Right cardiac atrium (tissue), 5 donors: ENCODE results near the gene RANBP3. TPM values are rescaled to one million over a fixed set of nuclear protein-coding genes. Genes with fewer than 3 reads are reported as not detected.

Source experiments
- ATAC-seq, 2 donors: fragments of 200-7000 bp; cut with Tn5 transposase; one replicate each; pipeline versions ENCODE4 v1.8.0 to v1.9.1; 2020; ENCODE audit warnings: moderate library complexity in 2 of 2, mild to moderate bottlenecking in 1 of 2
- DNase-seq, 3 donors: peaks; one replicate each; pipeline ENCODE4 v3.0.0-alpha.2; 2020
- H3K27ac ChIP-seq: one replicate; pipeline ENCODE4 v1.5.1; 2013; ENCODE audit warnings: mild to moderate bottlenecking, low read length, control low read depth, moderate library complexity
- H3K27me3 ChIP-seq: one replicate; pipeline ENCODE4 v1.6.1; 2013; ENCODE audit not compliant: control insufficient read depth, insufficient read depth
- H3K4me1 ChIP-seq: one replicate; pipeline ENCODE4 v1.6.1; 2013; ENCODE audit warnings: low read length; ENCODE audit not compliant: control insufficient read depth, insufficient read depth
- H3K4me3 ChIP-seq: one replicate; pipeline ENCODE4 v1.5.1; 2013; ENCODE audit warnings: low read length, control low read depth
- H3K9me3 ChIP-seq: one replicate; pipeline ENCODE4 v1.6.1; 2013; ENCODE audit warnings: low read length; ENCODE audit not compliant: control insufficient read depth
- WGBS: extraction: QIAGEN DNeasy Blood & Tissue Kit; methylation state at CpG from one replicate; pipeline ENCODE4 v1.1.7; 2013; 5-methylcytosine and 5-hydroxymethylcytosine counted together
- intact Hi-C, 4 donors: fragments of 100-400 bp; cut with DNase I; formaldehyde crosslinking; loops; one replicate each; pipeline versions ENCODE4 v1.11.0 to v1.14.0; 2022 to 2023
- polyA plus RNA-seq: library from polyadenylated mRNA; stranded (reverse); fragments of 200-250 nt; gene quantifications from one replicate; pipeline ENCODE4 v1.2.3, GENCODE V29; 2013
- total RNA-seq, 4 donors: library from RNA; stranded (reverse); fragmentation: NEBNext Ultra II Directional; extraction: Animal tissue kit (Norgen Biotek cat#: 25700); gene quantifications; one replicate each; pipeline ENCODE4 v1.2.1, GENCODE V29; 2021
- donor health status: healthy with polysubstance abuse.
- donor health status: DM: no; HTN: yes; CAD: no.
- donor health status: DM: no; HTN: no; CAD: no.
- donor health status: DM: no; HTN: yes; CAD: no; lungs with severe emphysema.
- donor health status: DM: yes; HTN: yes; CAD: no.

RANBP3 gene
- total and polyA plus RNA-seq, 5 donors: 49.6 to 73.8 (median 65.4) TPM

- WGBS: 77% methylated on average over 21 of the region's 21 CpGs
- ATAC-seq: no peak
- H3K9me3 ChIP-seq: no peaks in the 10 kb centered on the region
- H3K27ac ChIP-seq: peak overlapping the region; percentile 25
- peak in 2 of 3 donors; percentile 32 to 47 for DNase-seq
- no peak overlapping the region for H3K4me3 ChIP-seq
- H3K27me3 ChIP-seq: no peaks in the 10 kb centered on the region
- peaks cover 37% of the 10 kb centered on the region for H3K4me1 ChIP-seq
- intact Hi-C loops: loop anchor here in 1 of 4 donors (10.0 kb wide), 1 partner anchor 53 kb away; the partner anchor contains the start of genes NDUFA11 and VMAC
Observed at GRCh38 chr19:5958074-5958850, 19.7 kb downstream of the RANBP3 start.

GRCh38 chr19:5957170-5957569 is 20.8 kb downstream of the RANBP3 start:
- DNase-seq (peak in 2 of 3 donors; percentile 11 to 32), ATAC-seq (no peak)
- Histone ChIP-seq H3K27me3 (no peaks in the 10 kb centered on the region), H3K4me1 (peaks cover 37% of the 10 kb centered on the region), H3K9me3 (no peaks in the 10 kb centered on the region), H3K4me3 (no peak overlapping the region), H3K27ac (no peak overlapping the region)
- intact Hi-C loops: loop anchor here in 1 of 4 donors (10.0 kb wide), 1 partner anchor 52 kb away; the partner anchor contains the start of genes NDUFA11 and VMAC
- WGBS: 76% methylated on average over 10 of the region's 10 CpGs

DNA sequence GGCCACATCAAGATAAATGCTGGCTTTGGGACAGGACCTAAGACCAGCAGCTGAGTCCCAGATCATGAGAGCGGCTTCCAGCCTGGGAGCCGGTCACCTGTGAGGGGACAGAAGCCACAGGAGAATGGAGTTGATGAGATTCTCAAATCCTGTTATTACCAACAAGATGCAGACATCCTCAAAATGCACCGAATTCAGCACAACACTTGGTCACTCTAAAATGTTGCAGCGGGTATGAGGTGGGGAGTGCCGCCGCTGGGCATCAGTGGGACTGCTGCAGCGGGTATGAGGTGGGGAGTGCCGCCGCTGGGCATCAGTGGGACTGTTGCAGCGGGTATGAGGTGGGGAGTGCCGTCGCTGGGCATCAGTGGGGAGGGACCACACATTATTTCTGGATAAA is 21.2 kb downstream of the RANBP3 start:
- 77% methylated on average over 12 of the region's 12 CpGs for WGBS
- Histone ChIP-seq H3K27ac (peak overlapping the region; percentile 46), H3K4me1 (peaks cover 37% of the 10 kb centered on the region), H3K9me3 (no peaks in the 10 kb centered on the region), H3K27me3 (no peaks in the 10 kb centered on the region), H3K4me3 (no peak overlapping the region)
- no peak for ATAC-seq
- peak in 2 of 3 donors; percentile 37 to 51 for DNase-seq
- intact Hi-C loops: loop anchor here in 1 of 4 donors (10.0 kb wide), 1 partner anchor 52 kb away; the partner anchor contains the start of genes NDUFA11 and VMAC

- Histone ChIP-seq H3K9me3 (no peaks in the 10 kb centered on the region), H3K27ac (peak overlapping the region; percentile 46), H3K4me3 (no peak overlapping the region), H3K4me1 (peaks cover 40% of the 10 kb centered on the region), H3K27me3 (no peaks in the 10 kb centered on the region)
- intact Hi-C loops: loop anchor here in 1 of 4 donors (10.0 kb wide), 1 partner anchor 52 kb away; the partner anchor contains the start of genes NDUFA11 and VMAC
- DNase-seq (no peak), ATAC-seq (no peak)
- 45% methylated on average over 3 of the region's 3 CpGs for WGBS
Observed at GRCh38 chr19:5956323-5956722, 21.6 kb downstream of the RANBP3 start.

DNA sequence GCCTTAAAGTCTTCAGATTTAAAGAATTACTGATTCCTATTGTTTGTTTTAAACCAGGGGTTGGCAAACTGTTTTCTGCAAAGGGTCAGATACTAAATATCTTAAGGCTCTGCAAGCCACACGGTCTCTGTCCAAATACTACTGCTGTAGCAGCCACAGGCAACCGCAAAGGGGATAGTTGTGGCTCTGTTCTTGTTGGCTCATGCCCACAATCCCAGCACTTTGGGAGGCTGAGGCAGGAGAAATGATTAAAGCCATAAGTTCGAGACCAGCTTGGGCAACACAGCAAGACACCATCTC is 22.4 kb downstream of the RANBP3 start:
- DNase-seq (peak in 1 of 3 donors; percentile 33), ATAC-seq (no peak)
- Histone ChIP-seq H3K9me3 (no peaks in the 10 kb centered on the region), H3K4me3 (no peak overlapping the region), H3K27me3 (no peaks in the 10 kb centered on the region), H3K4me1 (peaks cover 42% of the 10 kb centered on the region), H3K27ac (no peak overlapping the region)
- intact Hi-C loops: loop anchor here in 1 of 4 donors (10.0 kb wide), 1 partner anchor 51 kb away; the partner anchor contains the start of genes NDUFA11 and VMAC
- WGBS: 50% methylated on average over 3 of the region's 3 CpGs

DNA sequence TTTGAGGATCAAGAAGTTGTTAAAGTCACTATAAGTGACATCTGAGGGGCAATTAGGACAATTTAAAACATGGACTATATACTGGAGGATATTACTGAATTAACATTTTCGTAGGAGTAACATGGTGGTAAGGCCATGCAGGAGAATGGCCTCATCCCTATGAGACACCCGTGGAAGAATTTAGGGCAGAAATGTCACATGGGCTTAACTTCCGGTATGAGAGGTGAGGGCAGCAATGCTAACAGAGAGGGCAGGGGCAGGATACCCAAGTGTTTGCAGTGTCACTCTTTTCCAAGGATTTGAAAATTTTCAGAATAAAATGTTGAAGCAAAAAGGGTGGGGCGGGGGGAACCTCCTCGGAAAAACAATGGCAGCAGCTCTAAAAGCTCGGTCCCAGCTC is 23.6 kb downstream of the RANBP3 start:
- ATAC-seq: no peak
- no peak overlapping the region for H3K4me3 ChIP-seq
- intact Hi-C loops: loop anchor here in 2 of 4 donors (5.0 to 10.0 kb wide), 2 partner anchors 42 to 49 kb away; partner anchors contain the start of genes CAPS (in 1 of the 2), NDUFA11 (in 1 of the 2) and VMAC (in 1 of the 2)

DNA sequence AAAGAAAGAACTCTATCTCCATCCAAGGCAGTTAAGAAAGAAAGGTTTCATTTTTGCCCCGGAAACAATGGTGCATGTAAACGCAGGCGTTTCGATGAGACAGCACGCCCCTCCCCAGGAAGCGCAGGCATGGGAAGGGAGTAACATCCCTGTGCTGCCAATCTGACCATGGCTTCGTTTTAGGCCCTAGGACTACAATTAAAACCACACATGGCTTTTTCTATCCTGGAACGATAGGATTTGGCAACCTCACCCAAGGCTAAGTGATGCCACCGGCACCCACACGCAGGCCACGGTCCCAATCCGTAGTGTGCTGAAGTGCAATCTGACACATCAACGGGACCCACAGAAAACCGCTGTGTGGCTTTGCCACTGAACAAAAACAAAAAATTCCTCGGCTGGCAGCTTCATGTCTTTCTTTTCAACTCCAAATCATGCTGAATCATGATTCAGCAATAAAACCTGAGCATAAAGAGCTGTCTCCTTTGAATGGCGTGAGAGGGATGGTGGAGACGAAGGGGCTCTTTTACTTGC is 24.2 kb downstream of the RANBP3 start:
- Histone ChIP-seq H3K27me3 (no peaks in the 10 kb centered on the region), H3K4me3 (no peak overlapping the region), H3K9me3 (no peaks in the 10 kb centered on the region), H3K27ac (peak overlapping the region; percentile 80), H3K4me1 (peaks cover 37% of the 10 kb centered on the region)
- DNase-seq (peak in 2 of 3 donors; percentile 49 to 61), ATAC-seq (no peak)
- 48% methylated on average over 17 of the region's 17 CpGs for WGBS
- intact Hi-C loops: loop anchor here in 2 of 4 donors (5.0 to 10.0 kb wide), 2 partner anchors 41 to 49 kb away; partner anchors contain the start of genes CAPS (in 1 of the 2), NDUFA11 (in 1 of the 2) and VMAC (in 1 of the 2)

More for the DNA sequence above, 23.6 kb downstream of the RANBP3 start:
- peaks cover 34% of the 10 kb centered on the region for H3K4me1 ChIP-seq
- peak overlapping the region; percentile 80 for H3K27ac ChIP-seq
- no peaks in the 10 kb centered on the region for H3K27me3 ChIP-seq
- H3K9me3 ChIP-seq: no peaks in the 10 kb centered on the region
- DNase-seq: no peak
- WGBS: 42% methylated on average over 6 of the region's 6 CpGs

GRCh38 chr19:5953030-5953589 is 24.8 kb downstream of the RANBP3 start:
- DNase-seq (no peak), ATAC-seq (no peak)
- H3K27ac ChIP-seq: no peak overlapping the region
- peaks cover 34% of the 10 kb centered on the region for H3K4me1 ChIP-seq
- H3K27me3 ChIP-seq: no peaks in the 10 kb centered on the region
- no peak overlapping the region for H3K4me3 ChIP-seq
- WGBS: 56% methylated on average over 5 of the region's 5 CpGs
- H3K9me3 ChIP-seq: no peaks in the 10 kb centered on the region
- intact Hi-C loops: loop anchor here in 2 of 4 donors (5.0 to 10.0 kb wide), 2 partner anchors 41 to 48 kb away; partner anchors contain the start of genes CAPS (in 1 of the 2), NDUFA11 (in 1 of the 2) and VMAC (in 1 of the 2)

- DNase-seq: peak in 2 of 3 donors; percentile 33
- 50% methylated on average over 18 of the region's 18 CpGs for WGBS
- no peak for ATAC-seq
- intact Hi-C loops: loop anchor here in 2 of 4 donors (5.0 to 10.0 kb wide), 2 partner anchors 40 to 48 kb away; partner anchors contain the start of genes CAPS (in 1 of the 2), NDUFA11 (in 1 of the 2) and VMAC (in 1 of the 2)
- Histone ChIP-seq H3K9me3 (no peaks in the 10 kb centered on the region), H3K4me1 (peaks cover 34% of the 10 kb centered on the region), H3K4me3 (no peak overlapping the region), H3K27me3 (no peaks in the 10 kb centered on the region), H3K27ac (peak overlapping the region; percentile 37)
Observed at GRCh38 chr19:5952193-5953029, 25.5 kb downstream of the RANBP3 start.

GRCh38 chr19:5951338-5951861 is 26.5 kb downstream of the RANBP3 start:
- DNase-seq: peak in 2 of 3 donors; percentile 54 to 73
- WGBS: 43% methylated on average over 19 of the region's 19 CpGs
- ATAC-seq: peak; percentile 15 to 41

More at GRCh38 chr19:5951338-5951861, 26.5 kb downstream of the RANBP3 start:
- Histone ChIP-seq H3K27ac (peak overlapping the region; percentile 14), H3K9me3 (no peaks in the 10 kb centered on the region), H3K27me3 (no peaks in the 10 kb centered on the region), H3K4me1 (peaks cover 34% of the 10 kb centered on the region), H3K4me3 (no peak overlapping the region)
- intact Hi-C loops: loop anchor here in 2 of 4 donors (5.0 to 10.0 kb wide), 2 partner anchors 39 to 47 kb away; partner anchors contain the start of genes CAPS (in 1 of the 2), NDUFA11 (in 1 of the 2) and VMAC (in 1 of the 2)
